Measurements from ENCODE around the gene CCT4. TPM values are rescaled to one million over a fixed set of nuclear protein-coding genes. Genes with fewer than 3 reads are reported as not detected.
"Not testable (repeated sequence)": the region's sequence is repeated elsewhere in the genome, so short reads cannot be mapped to it uniquely, and the experiment has no call there.

The CCT4 gene
- polyA plus RNA-seq, 1 donor (not counting 4 experiments of a cell fraction or from before 2014, with no cell fraction given): 227 TPM

- no peak overlapping the region for H3K4me2 ChIP-seq (ENCODE audit: control insufficient read depth, extremely low read depth, insufficient read depth, low read depth, low read length)
- no peaks in the 10 kb centered on the region for H3K9me1 ChIP-seq (ENCODE audit: control insufficient read depth, extremely low read depth, insufficient read depth, low read length)
- no peak overlapping the region for H3K9ac ChIP-seq (ENCODE audit: control insufficient read depth, extremely low read depth, insufficient read depth, low read length)
- no peak overlapping the region for H2AFZ ChIP-seq (ENCODE audit: control insufficient read depth, low read length)
- H3K4me1 ChIP-seq (ENCODE audit: control insufficient read depth, extremely low read depth, insufficient read depth, low read length): no peaks in the 10 kb centered on the region
- H3K27ac ChIP-seq (ENCODE audit: control insufficient read depth, insufficient read depth, low read length): no peak overlapping the region
- no peaks in the 10 kb centered on the region for H3K79me2 ChIP-seq (ENCODE audit: control insufficient read depth, insufficient read depth, low read length)
- H3K9me3 ChIP-seq (ENCODE audit: control insufficient read depth, low read depth, low read length): no peaks in the 10 kb centered on the region
- no peaks in the 10 kb centered on the region for H4K20me1 ChIP-seq (ENCODE audit: control insufficient read depth, extremely low read depth, insufficient read depth, low read length)
- FAIRE-seq (no peak), DNase-seq (ENCODE audit: low read depth, low spot score) (no peak)
- dilution Hi-C loops (cut with MboI; ENCODE audit: extremely low pct_ligation_motif_present, low sequenced_read_pairs): no loop called here
- H3K4me3 ChIP-seq (ENCODE audit: control insufficient read depth in 2 of 3, extremely low read depth in 1 of 3, insufficient read depth in 2 of 3, low read depth in 1 of 3, low read length in 3 of 3): no peak overlapping the region
- no peaks in the 10 kb centered on the region for H3K27me3 ChIP-seq (ENCODE audit: control insufficient read depth, extremely low read depth, insufficient read depth, low read length)
- TF ChIP-seq CTCF (optimal IDR thresholded peaks at IDR 0.05 in 1 of 3, IDR thresholded peaks at IDR 0.05 in 1 of 3, conservative IDR thresholded peaks at IDR 0.05 in 1 of 3; ENCODE audit: extremely low read depth in 1 of 3, insufficient read depth in 2 of 3, low read length in 3 of 3) (no peak), EZH2 (IDR thresholded peaks at IDR 0.05; ENCODE audit: low read length) (no peak)
- no peaks in the 10 kb centered on the region for H3K36me3 ChIP-seq (ENCODE audit: control insufficient read depth in 2 of 2, extremely low read depth in 1 of 2, insufficient read depth in 2 of 2, low read length in 2 of 2)
These were observed 34.3 kb upstream of the CCT4 start for GRCh38 chr2:61922714-61923113.

GRCh38 chr2:61920548-61920947 is 32.1 kb upstream of the CCT4 start:
- Histone ChIP-seq H3K4me3 (ENCODE audit: control insufficient read depth in 2 of 3, extremely low read depth in 1 of 3, insufficient read depth in 2 of 3, low read depth in 1 of 3, low read length in 3 of 3) (no peak overlapping the region), H3K9me3 (ENCODE audit: control insufficient read depth, low read depth, low read length) (no peaks in the 10 kb centered on the region), H3K4me1 (ENCODE audit: control insufficient read depth, extremely low read depth, insufficient read depth, low read length) (no peaks in the 10 kb centered on the region), H3K36me3 (ENCODE audit: control insufficient read depth in 2 of 2, extremely low read depth in 1 of 2, insufficient read depth in 2 of 2, low read length in 2 of 2) (no peaks in the 10 kb centered on the region), H3K27me3 (ENCODE audit: control insufficient read depth, extremely low read depth, insufficient read depth, low read length) (no peaks in the 10 kb centered on the region), H3K79me2 (ENCODE audit: control insufficient read depth, insufficient read depth, low read length) (no peaks in the 10 kb centered on the region), H3K9me1 (ENCODE audit: control insufficient read depth, extremely low read depth, insufficient read depth, low read length) (no peaks in the 10 kb centered on the region), H3K27ac (ENCODE audit: control insufficient read depth, insufficient read depth, low read length) (no peak overlapping the region), H3K4me2 (ENCODE audit: control insufficient read depth, extremely low read depth, insufficient read depth, low read depth, low read length) (no peak overlapping the region), H4K20me1 (ENCODE audit: control insufficient read depth, extremely low read depth, insufficient read depth, low read length) (no peaks in the 10 kb centered on the region), H2AFZ (ENCODE audit: control insufficient read depth, low read length) (no peak overlapping the region), H3K9ac (ENCODE audit: control insufficient read depth, extremely low read depth, insufficient read depth, low read length) (no peak overlapping the region)
- DNase-seq (ENCODE audit: low read depth, low spot score) (no peak), FAIRE-seq (no peak)
- dilution Hi-C loops (cut with MboI; ENCODE audit: extremely low pct_ligation_motif_present, low sequenced_read_pairs): no loop called here
- TF ChIP-seq EZH2 (IDR thresholded peaks at IDR 0.05; ENCODE audit: low read length): no peak
- no peak for TF ChIP-seq CTCF (optimal IDR thresholded peaks at IDR 0.05 in 1 of 3, IDR thresholded peaks at IDR 0.05 in 1 of 3, conservative IDR thresholded peaks at IDR 0.05 in 1 of 3; ENCODE audit: extremely low read depth in 1 of 3, insufficient read depth in 2 of 3, low read length in 3 of 3)

GRCh38 chr2:61914794-61915193 is 26.3 kb upstream of the CCT4 start:
- dilution Hi-C loops (cut with MboI; ENCODE audit: extremely low pct_ligation_motif_present, low sequenced_read_pairs); H3K4me3 ChIP-seq (ENCODE audit: control insufficient read depth in 2 of 3, extremely low read depth in 1 of 3, insufficient read depth in 2 of 3, low read depth in 1 of 3, low read length in 3 of 3); H3K9me1 ChIP-seq (ENCODE audit: control insufficient read depth, extremely low read depth, insufficient read depth, low read length); H3K27ac ChIP-seq (ENCODE audit: control insufficient read depth, insufficient read depth, low read length); FAIRE-seq; H3K4me2 ChIP-seq (ENCODE audit: control insufficient read depth, extremely low read depth, insufficient read depth, low read depth, low read length); H3K36me3 ChIP-seq (ENCODE audit: control insufficient read depth in 2 of 2, extremely low read depth in 1 of 2, insufficient read depth in 2 of 2, low read length in 2 of 2); H2AFZ ChIP-seq (ENCODE audit: control insufficient read depth, low read length); DNase-seq (ENCODE audit: low read depth, low spot score); H3K27me3 ChIP-seq (ENCODE audit: control insufficient read depth, extremely low read depth, insufficient read depth, low read length); H3K9me3 ChIP-seq (ENCODE audit: control insufficient read depth, low read depth, low read length); H3K79me2 ChIP-seq (ENCODE audit: control insufficient read depth, insufficient read depth, low read length); H3K9ac ChIP-seq (ENCODE audit: control insufficient read depth, extremely low read depth, insufficient read depth, low read length); H3K4me1 ChIP-seq (ENCODE audit: control insufficient read depth, extremely low read depth, insufficient read depth, low read length); H4K20me1 ChIP-seq (ENCODE audit: control insufficient read depth, extremely low read depth, insufficient read depth, low read length): not testable (repeated sequence)

All from keratinocyte (primary cell).